Thyroid gland (tissue), 4 donors: ENCODE data around the gene TCEA2. TPM values are rescaled to one million over a fixed set of nuclear protein-coding genes. Genes with fewer than 3 reads are reported as not detected.

Experiments used
- DNase-seq, 2 donors: peaks; one replicate each; pipeline ENCODE4 v3.0.0-alpha.2; 2019
- H3K27ac ChIP-seq, 3 donors: fragments of 200-600 bp; sonication (generic); 1 replicate in 2 of 3; 2 replicates in 1 of 3; pipeline ENCODE4 v1.5.1; 2016 to 2019; ENCODE audit warnings: mild to moderate bottlenecking in 1 of 3, moderate library complexity in 1 of 3
- H3K27me3 ChIP-seq: fragments of 200-600 bp; sonication (generic); one replicate; pipeline ENCODE4 v1.5.1; 2019
- H3K36me3 ChIP-seq, 2 donors: fragments of 200-600 bp; sonication (generic); one replicate each; pipeline ENCODE4 v1.5.1; 2016 to 2019
- H3K4me1 ChIP-seq, 2 donors: fragments of 200-600 bp; sonication (generic); one replicate each; pipeline ENCODE4 v1.5.1; 2017 to 2019
- H3K4me3 ChIP-seq, 3 donors: fragments of 200-600 bp; sonication (generic); replicated peaks in 1 of 3; 1 replicate in 2 of 3; 2 replicates in 1 of 3; pipeline ENCODE4 v1.5.1; 2016; ENCODE audit warnings: mild to moderate bottlenecking in 1 of 3
- H3K9me3 ChIP-seq: fragments of 200-600 bp; sonication (generic); one replicate; pipeline ENCODE4 v1.5.1; 2017
- CTCF ChIP-seq, 6 experiments: fragments of 200-600 bp in 3 of 6; fragments of 450-650 bp in 3 of 6; sonication (generic) in 3 of 6; IDR thresholded peaks; one replicate each; pipeline ENCODE4 v1.5.1; 2016 to 2019; ENCODE audit warnings: antibody characterized with exemption in 6 of 6, mild to moderate bottlenecking in 2 of 6, inconsistent platforms in 1 of 6, moderate library complexity in 1 of 6
- POLR2A ChIP-seq, 2 donors: fragments of 450-650 bp; IDR thresholded peaks; one replicate each; pipeline ENCODE4 v1.6.1; 2017; ENCODE audit warnings: antibody characterized with exemption in 2 of 2, mild to moderate bottlenecking in 2 of 2, moderate library complexity in 1 of 2
- WGBS, 2 donors: methylation state at CpG; one replicate each; pipeline ENCODE4 v1.1.5; 2017; 5-methylcytosine and 5-hydroxymethylcytosine counted together
- intact Hi-C: fragments of 100-400 bp; cut with DNase I; formaldehyde crosslinking; loops from one replicate; pipeline ENCODE4 v1.15.1; 2023
- total RNA-seq, 4 donors: library from RNA; depleted of rRNA; stranded (reverse); fragments of >200 nt; gene quantifications; one replicate each; pipeline ENCODE4 v1.2.3, GENCODE V29; 2016

The TCEA2 gene
- total RNA-seq, 4 donors from 2014 or later: 20.9 to 43.1 (median 24.4) TPM

- TF ChIP-seq CTCF (IDR thresholded peaks at IDR 0.05) (no peak), POLR2A (IDR thresholded peaks at IDR 0.05) (no peak)
- 94 to 95% methylated on average over 14 to 29 of the region's 31 CpGs for WGBS, 2 donors
These were observed 7.4 kb downstream of the TCEA2 start for GRCh38 chr20:64070244-64070993.

GRCh38 chr20:64071341-64072332 lies 8.6 kb downstream of the TCEA2 start:
- H3K27me3 ChIP-seq: no peaks in the 10 kb centered on the region
- peaks cover 0 to 10% of the 10 kb centered on the region in 2 donors for H3K36me3 ChIP-seq
- WGBS, 2 donors: 81 to 93% methylated on average over 16 to 29 of the region's 30 CpGs
- no peak overlapping the region for H3K4me3 ChIP-seq
- no peak for DNase-seq
- no peaks in the 10 kb centered on the region for H3K9me3 ChIP-seq
- intact Hi-C loops: no loop called here
- H3K27ac ChIP-seq: no peak overlapping the region
- no peaks in the 10 kb centered on the region for H3K4me1 ChIP-seq
- TF ChIP-seq CTCF (IDR thresholded peaks at IDR 0.05): no peak
- no peak for TF ChIP-seq POLR2A (IDR thresholded peaks at IDR 0.05)

More at GRCh38 chr20:64070244-64070993, 7.4 kb downstream of the TCEA2 start:
- no peak for DNase-seq
- H3K27ac ChIP-seq: no peak overlapping the region
- H3K4me3 ChIP-seq: no peak overlapping the region
- H3K9me3 ChIP-seq: no peaks in the 10 kb centered on the region
- H3K27me3 ChIP-seq: no peaks in the 10 kb centered on the region
- peaks cover 0 to 10% of the 10 kb centered on the region in 2 donors for H3K36me3 ChIP-seq
- intact Hi-C loops: no loop called here
- H3K4me1 ChIP-seq: peaks cover 0 to 1% of the 10 kb centered on the region in 2 donors

- Histone ChIP-seq H3K36me3 (peaks cover 0 to 10% of the 10 kb centered on the region in 2 donors), H3K27ac (no peak overlapping the region), H3K4me3 (no peak overlapping the region), H3K27me3 (no peaks in the 10 kb centered on the region), H3K4me1 (no peaks in the 10 kb centered on the region), H3K9me3 (no peaks in the 10 kb centered on the region)
- WGBS, 2 donors: 82 to 84% methylated on average over 6 to 11 of the region's 14 CpGs
- TF ChIP-seq POLR2A (IDR thresholded peaks at IDR 0.05) (no peak), CTCF (IDR thresholded peaks at IDR 0.05) (no peak)
- intact Hi-C loops: no loop called here
- DNase-seq: no peak
These were observed 9.6 kb downstream of the TCEA2 start for GRCh38 chr20:64072498-64073063.

GRCh38 chr20:64073476-64074183 lies 10.6 kb downstream of the TCEA2 start:
- H3K9me3 ChIP-seq: no peaks in the 10 kb centered on the region
- peaks cover 0 to 10% of the 10 kb centered on the region in 2 donors for H3K36me3 ChIP-seq
- peaks cover 4 to 9% of the 10 kb centered on the region in 2 donors for H3K4me1 ChIP-seq
- no peak overlapping the region for H3K4me3 ChIP-seq
- H3K27ac ChIP-seq: no peak overlapping the region
- H3K27me3 ChIP-seq: no peaks in the 10 kb centered on the region
- intact Hi-C loops: no loop called here
- TF ChIP-seq POLR2A (IDR thresholded peaks at IDR 0.05) (no peak), CTCF (IDR thresholded peaks at IDR 0.05) (no peak)
- no peak for DNase-seq
- WGBS, 2 donors: 92 to 93% methylated on average over 17 to 36 of the region's 37 CpGs
